GOT3 (cell line): ENCODE measurements around the gene PCID2.

ENCODE experiments used
- DNase-seq: peaks from one replicate; lab custom pipeline; 2025; ENCODE audit warnings: mixed read lengths; lab: John Stamatoyannopoulos, UW

The PCID2 gene

GRCh38 chr13:113149711-113150549 is 58.5 kb downstream of the PCID2 start:
- DNase-seq: no peak

GRCh38 chr13:113148940-113149503 is 59.4 kb downstream of the PCID2 start:
- DNase-seq: no peak

GRCh38 chr13:113148407-113148806 is 60.1 kb downstream of the PCID2 start:
- DNase-seq: no peak

- DNase-seq: no peak
These were observed 61.3 kb downstream of the PCID2 start for GRCh38 chr13:113147206-113147605.

- DNase-seq: no peak
These were observed 61.7 kb downstream of the PCID2 start for GRCh38 chr13:113146750-113147149.

- DNase-seq: no peak
These were observed 62.4 kb downstream of the PCID2 start for GRCh38 chr13:113145911-113146598.

- no peak for DNase-seq
These were observed 63.0 kb downstream of the PCID2 start for GRCh38 chr13:113145496-113145895.

- DNase-seq: no peak
These were observed 64.2 kb downstream of the PCID2 start for GRCh38 chr13:113144255-113144629.

- DNase-seq: no peak
These were observed 64.8 kb downstream of the PCID2 start for GRCh38 chr13:113143466-113144254.

GRCh38 chr13:113142876-113143275 is 65.6 kb downstream of the PCID2 start:
- DNase-seq: no peak

GRCh38 chr13:113141601-113141970 is 66.9 kb downstream of the PCID2 start:
- no peak for DNase-seq

GRCh38 chr13:113140677-113141600 is 67.5 kb downstream of the PCID2 start:
- no peak for DNase-seq

- no peak for DNase-seq
These were observed 68.9 kb downstream of the PCID2 start for GRCh38 chr13:113139577-113139976.

GRCh38 chr13:113138792-113139551 is 69.5 kb downstream of the PCID2 start:
- no peak for DNase-seq

- DNase-seq: no peak
These were observed 70.7 kb downstream of the PCID2 start for GRCh38 chr13:113137691-113138298.

- no peak for DNase-seq
These were observed 73.1 kb downstream of the PCID2 start for GRCh38 chr13:113135281-113135760.

GRCh38 chr13:113129921-113130750 is 78.3 kb downstream of the PCID2 start:
- DNase-seq: no peak

GRCh38 chr13:113129480-113129879 is 79.0 kb downstream of the PCID2 start:
- no peak for DNase-seq
